ENCODE data around the gene SLC35G2.
"Not testable (repeated sequence)": the region's sequence is repeated elsewhere in the genome, so short reads cannot be mapped to it uniquely, and the experiment has no call there.

The SLC35G2 gene

GRCh38 chr3:136842294-136842693, 23.4 kb downstream of the SLC35G2 start:
- no peak for DNase-seq
- TF ChIP-seq POLR2A (IDR thresholded peaks at IDR 0.05; ENCODE audit: low read length) (no peak), GATA1 (IDR thresholded peaks at IDR 0.05; ENCODE audit: low read depth, low read length) (no peak)

GRCh38 chr3:136844724-136845123, 25.8 kb downstream of the SLC35G2 start:
- TF ChIP-seq POLR2A (IDR thresholded peaks at IDR 0.05; ENCODE audit: low read length), result no peak
- no peak for TF ChIP-seq GATA1 (IDR thresholded peaks at IDR 0.05; ENCODE audit: low read depth, low read length)
- DNase-seq, result no peak

DNA sequence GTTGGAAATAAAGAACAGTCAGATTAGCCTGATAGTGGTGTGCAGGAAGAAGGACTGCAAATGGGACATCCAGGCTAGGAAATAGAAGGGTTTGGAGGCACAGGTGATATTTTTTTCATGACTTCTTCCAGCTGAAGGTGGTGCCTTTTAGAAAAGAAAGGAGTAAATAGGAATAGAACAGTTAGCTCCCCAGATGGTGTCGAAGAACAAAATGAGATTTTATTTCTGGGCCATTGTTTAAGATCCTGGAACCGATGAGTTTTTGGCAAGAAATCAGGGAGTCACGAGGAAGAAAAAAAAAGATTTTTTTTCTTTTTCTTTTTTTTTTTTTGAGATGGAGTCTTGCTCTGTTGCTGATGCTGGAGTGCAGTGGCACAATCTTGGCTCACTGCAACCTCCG, 33.3 kb downstream of the SLC35G2 start:
- TF ChIP-seq GATA1 (IDR thresholded peaks at IDR 0.05; ENCODE audit: low read depth, low read length), result no peak
- no peak for TF ChIP-seq POLR2A (IDR thresholded peaks at IDR 0.05; ENCODE audit: low read length)
- no peak for DNase-seq

- DNase-seq, result no peak
- no peak for TF ChIP-seq POLR2A (IDR thresholded peaks at IDR 0.05; ENCODE audit: low read length)
- no peak for TF ChIP-seq GATA1 (IDR thresholded peaks at IDR 0.05; ENCODE audit: low read depth, low read length)
Measured at GRCh38 chr3:136856665-136857064, 37.7 kb downstream of the SLC35G2 start.

- DNase-seq, result no peak
- TF ChIP-seq GATA1 (IDR thresholded peaks at IDR 0.05; ENCODE audit: low read depth, low read length), result no peak
- TF ChIP-seq POLR2A (IDR thresholded peaks at IDR 0.05; ENCODE audit: low read length), result no peak
Measured at GRCh38 chr3:136858381-136858780, 39.5 kb downstream of the SLC35G2 start.

DNA sequence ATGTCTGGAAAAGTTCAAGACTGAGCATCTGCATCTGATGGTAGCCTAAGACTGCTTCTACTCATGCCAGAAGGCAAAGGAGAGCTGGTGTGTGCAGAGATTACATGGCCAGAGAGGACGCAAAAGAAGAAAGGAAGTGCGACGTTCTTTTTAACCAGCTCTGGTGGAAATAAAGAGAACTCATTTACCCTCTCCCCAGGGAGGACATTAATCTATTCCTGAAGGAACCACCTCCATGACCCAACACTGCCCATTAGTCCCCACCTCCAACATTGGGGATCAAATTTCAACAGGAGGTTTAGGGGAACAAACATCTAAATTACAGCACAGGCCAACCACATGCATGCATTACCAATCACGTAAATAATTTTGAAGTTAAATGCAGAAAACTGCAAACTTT, 41.6 kb downstream of the SLC35G2 start:
- DNase-seq, result no peak
- no peak for TF ChIP-seq GATA1 (IDR thresholded peaks at IDR 0.05; ENCODE audit: low read depth, low read length)
- no peak for TF ChIP-seq POLR2A (IDR thresholded peaks at IDR 0.05; ENCODE audit: low read length)

DNA sequence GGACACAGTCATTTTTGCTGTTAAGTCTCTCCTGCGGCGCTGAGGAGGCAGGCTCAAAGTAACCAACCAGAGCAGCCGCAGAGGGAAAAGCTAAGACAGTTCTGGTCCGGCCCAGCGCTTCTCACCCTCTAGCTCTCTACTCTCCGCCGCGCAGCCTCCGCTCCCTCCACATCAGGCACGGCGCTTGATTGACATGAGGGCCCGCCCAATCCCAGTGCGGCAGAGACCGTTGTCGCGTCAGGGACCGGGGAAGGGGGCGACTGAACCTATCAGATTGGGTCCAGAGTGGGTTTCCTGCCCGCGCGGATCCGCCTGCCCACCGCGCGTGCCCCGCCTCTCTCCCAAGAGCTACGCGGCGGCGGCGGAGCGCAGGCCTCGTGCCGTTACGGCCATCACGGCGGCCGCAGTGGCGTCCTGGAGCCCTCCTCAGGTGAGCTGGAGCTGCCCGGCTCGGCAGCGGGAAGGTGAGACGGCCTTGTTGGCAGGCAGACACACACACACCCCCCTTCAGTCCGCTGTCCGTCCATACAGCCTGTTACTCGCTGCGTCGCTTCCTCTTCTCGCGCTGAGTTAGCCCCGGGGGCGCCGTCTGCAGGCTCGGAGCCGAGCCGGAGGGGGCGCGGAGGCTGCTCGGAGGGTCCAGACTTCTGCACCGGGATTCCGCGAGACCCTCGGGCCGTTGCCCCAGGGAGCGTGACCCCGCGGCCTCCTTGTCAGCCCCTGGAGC, 43.1 kb downstream of the SLC35G2 start, which contains the start of gene NCK1:
Gene NCK1 (plus strand): TSS at position 319 of the 727 bp plus-strand sequence. CDS start 65,794 bp downstream, outside the sequence.
- TF ChIP-seq POLR2A (IDR thresholded peaks at IDR 0.05; ENCODE audit: low read length) (peak; percentile 91), GATA1 (IDR thresholded peaks at IDR 0.05; ENCODE audit: low read depth, low read length) (no peak)
- peak; percentile 97 to 98 for DNase-seq

GRCh38 chr3:136862617-136863322, 43.8 kb downstream of the SLC35G2 start:
- TF ChIP-seq POLR2A (IDR thresholded peaks at IDR 0.05; ENCODE audit: low read length) (no peak), GATA1 (IDR thresholded peaks at IDR 0.05; ENCODE audit: low read depth, low read length) (no peak)
- peak; percentile 76 to 84 for DNase-seq

GRCh38 chr3:136869282-136869681, 50.4 kb downstream of the SLC35G2 start:
- TF ChIP-seq GATA1 (IDR thresholded peaks at IDR 0.05; ENCODE audit: low read depth, low read length), result no peak
- no peak for TF ChIP-seq POLR2A (IDR thresholded peaks at IDR 0.05; ENCODE audit: low read length)
- DNase-seq, result no peak

- DNase-seq, result not testable (repeated sequence)
Measured at GRCh38 chr3:136872258-136872657, 53.3 kb downstream of the SLC35G2 start.

DNA sequence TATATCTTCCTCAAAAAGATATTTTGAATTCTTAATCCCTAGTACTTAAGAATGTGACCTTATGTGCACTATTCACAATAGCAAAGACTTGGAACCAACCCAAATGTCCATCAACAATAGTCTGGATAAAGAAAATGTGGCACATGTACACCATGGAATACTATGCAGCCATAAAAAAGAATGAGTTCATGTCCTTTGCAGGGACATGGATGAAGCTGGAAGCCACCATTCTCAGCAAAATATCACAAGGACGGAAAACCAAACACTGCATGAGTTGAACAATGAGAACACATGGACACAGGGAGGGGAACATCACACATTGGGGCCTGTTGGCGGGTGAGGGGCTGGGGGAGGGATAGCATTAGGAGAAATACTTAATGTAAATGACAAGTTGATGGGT, 60.6 kb downstream of the SLC35G2 start:
- not testable (repeated sequence) for DNase-seq

- DNase-seq, result peak; percentile 22 to 26
- TF ChIP-seq GATA1 (IDR thresholded peaks at IDR 0.05; ENCODE audit: low read depth, low read length) (no peak), POLR2A (IDR thresholded peaks at IDR 0.05; ENCODE audit: low read length) (no peak)
Measured at GRCh38 chr3:136882571-136882970, 63.6 kb downstream of the SLC35G2 start.

DNA sequence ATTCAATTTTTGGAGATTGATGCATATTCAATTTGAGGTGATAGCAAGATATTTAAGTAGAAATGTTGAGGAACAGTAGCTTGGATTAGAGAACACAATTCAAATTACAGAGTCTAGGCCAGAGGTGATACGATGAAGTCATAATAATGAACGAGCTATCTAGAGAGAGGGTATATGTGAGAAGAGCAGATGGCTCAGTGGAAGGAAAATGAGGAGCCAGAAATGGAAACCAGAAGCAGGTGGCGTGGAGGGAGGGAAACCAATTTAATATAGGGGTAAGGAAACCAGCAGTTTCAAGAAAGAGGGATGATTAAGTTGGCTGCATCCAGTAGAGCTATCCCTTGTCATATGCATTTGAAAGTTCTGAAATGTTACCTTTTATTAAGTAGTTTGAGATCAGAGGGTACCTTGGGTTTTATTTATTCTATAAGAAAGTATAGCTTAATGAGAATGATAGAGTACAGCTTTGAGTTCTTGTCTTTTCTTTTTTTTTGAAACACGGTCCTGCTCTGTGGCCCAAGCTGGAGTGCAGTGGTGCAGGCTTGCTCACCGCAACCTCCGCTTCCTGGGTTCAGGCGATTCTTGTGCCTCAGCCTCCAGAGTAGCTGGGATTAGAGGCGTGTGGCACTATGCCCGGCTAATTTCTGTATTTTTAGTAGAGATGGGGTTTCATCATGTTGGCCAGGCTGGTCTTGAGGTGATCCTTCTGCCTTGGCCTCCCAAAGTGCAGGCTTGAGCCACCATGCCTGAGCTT, 65.2 kb downstream of the SLC35G2 start:
- TF ChIP-seq POLR2A (IDR thresholded peaks at IDR 0.05; ENCODE audit: low read length), result no peak

GRCh38 chr3:136885357-136886213, 66.7 kb downstream of the SLC35G2 start:
- TF ChIP-seq GATA1 (IDR thresholded peaks at IDR 0.05; ENCODE audit: low read depth, low read length) (no peak), POLR2A (IDR thresholded peaks at IDR 0.05; ENCODE audit: low read length) (no peak)
- no peak for DNase-seq

More for the DNA sequence above, 65.2 kb downstream of the SLC35G2 start:
- DNase-seq, result no peak
